Measurements from ENCODE around the gene ARHGAP23. TPM values are rescaled to one million over a fixed set of nuclear protein-coding genes. Genes with fewer than 3 reads are reported as not detected.

ARHGAP23 gene
- total RNA-seq, 1 experiment from 2014 or later: 83.5 TPM

DNA sequence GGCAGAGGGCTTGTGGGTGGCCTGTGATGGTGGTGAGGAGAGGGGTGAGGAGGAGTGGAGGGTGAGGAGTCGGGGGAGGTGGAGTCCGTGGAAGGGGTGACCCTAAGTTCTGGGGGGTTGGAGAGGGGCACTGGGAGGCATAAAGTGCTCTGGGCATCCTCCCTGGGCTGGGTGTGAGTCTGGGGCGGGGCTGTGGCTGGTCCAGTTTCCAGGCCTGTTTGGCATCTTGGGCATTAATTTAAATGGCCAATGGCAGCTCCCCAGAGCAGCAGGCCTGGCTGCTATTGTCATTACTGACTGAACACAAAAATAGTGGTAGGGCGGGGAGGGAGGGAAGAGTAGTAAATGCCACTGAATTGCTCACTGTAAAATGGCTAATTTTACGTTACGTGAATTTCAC is 7.7 kb upstream of the ARHGAP23 start:
- no peaks in the 10 kb centered on the region for H3K27me3 ChIP-seq (replicated peaks; ENCODE audit: control insufficient read depth, insufficient read depth, low read length)

DNA sequence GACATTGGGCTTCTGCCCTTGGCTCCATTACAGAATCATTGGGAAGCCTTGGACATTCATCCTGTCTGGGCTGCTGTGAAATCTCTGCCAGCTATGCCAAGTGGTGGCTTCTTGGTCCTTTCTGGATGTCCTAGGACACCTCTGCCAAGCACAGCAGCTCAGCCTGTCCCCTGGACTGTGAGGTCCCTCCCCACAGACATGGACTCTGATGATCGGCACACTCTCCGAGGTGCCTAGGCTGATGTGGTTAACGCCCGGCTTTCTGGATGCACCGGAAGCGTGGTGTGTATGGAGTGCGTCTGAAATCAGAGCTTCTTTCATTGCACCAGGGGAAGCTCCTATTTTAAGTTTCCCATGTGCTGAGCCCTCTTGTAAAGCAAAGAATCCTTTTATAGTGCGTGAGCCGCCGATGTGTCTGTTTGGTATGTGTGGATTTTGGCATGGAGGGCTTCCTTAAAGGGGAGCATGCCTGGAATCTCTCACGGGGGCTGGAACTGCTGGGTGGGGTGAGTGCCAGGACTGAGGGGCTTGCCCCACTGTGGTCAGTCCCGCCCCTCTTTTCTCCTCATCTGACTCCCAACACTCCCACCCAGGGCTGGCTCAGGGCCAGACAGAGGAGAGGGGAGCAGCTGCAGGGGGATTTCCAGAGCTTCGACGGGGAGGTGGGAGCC is 7.0 kb upstream of the ARHGAP23 start:
- H3K4me1 Mint-ChIP-seq (ENCODE audit: low read depth, unreplicated experiment): peaks cover 14% of the 10 kb centered on the region

More for the DNA sequence above, 7.7 kb upstream of the ARHGAP23 start:
- no TSS peak for BruUV-seq (replicated peaks)
- ChIA-PET CTCF (interaction anchor here (0.6 to 1.6 kb wide), 2 partner anchors 39 to 164 kb away, joined by 3 to 5 read pairs; no protein-coding TSS in a partner anchor), POLR2A (no interaction called here)
- H3K4me1 Mint-ChIP-seq (ENCODE audit: low read depth, unreplicated experiment): peaks cover 14% of the 10 kb centered on the region
- Histone ChIP-seq H3K4me3 (ENCODE audit: low read depth, low read length) (no peak overlapping the region), H3K9me3 (no peaks in the 10 kb centered on the region), H3K4me1 (peaks cover 16% of the 10 kb centered on the region), H3K36me3 (ENCODE audit: control insufficient read depth, insufficient read depth, low read length) (no peaks in the 10 kb centered on the region)
- no peak overlapping the region for H3K27ac Mint-ChIP-seq (ENCODE audit: unreplicated experiment)
- intact Hi-C loops (cut with micrococcal nuclease; ENCODE audit: unreplicated experiment): loop anchor here (10.0 kb wide), 1 partner anchor 244 kb away; no protein-coding TSS in a partner anchor
- TF ChIP-seq, protein P1, sequence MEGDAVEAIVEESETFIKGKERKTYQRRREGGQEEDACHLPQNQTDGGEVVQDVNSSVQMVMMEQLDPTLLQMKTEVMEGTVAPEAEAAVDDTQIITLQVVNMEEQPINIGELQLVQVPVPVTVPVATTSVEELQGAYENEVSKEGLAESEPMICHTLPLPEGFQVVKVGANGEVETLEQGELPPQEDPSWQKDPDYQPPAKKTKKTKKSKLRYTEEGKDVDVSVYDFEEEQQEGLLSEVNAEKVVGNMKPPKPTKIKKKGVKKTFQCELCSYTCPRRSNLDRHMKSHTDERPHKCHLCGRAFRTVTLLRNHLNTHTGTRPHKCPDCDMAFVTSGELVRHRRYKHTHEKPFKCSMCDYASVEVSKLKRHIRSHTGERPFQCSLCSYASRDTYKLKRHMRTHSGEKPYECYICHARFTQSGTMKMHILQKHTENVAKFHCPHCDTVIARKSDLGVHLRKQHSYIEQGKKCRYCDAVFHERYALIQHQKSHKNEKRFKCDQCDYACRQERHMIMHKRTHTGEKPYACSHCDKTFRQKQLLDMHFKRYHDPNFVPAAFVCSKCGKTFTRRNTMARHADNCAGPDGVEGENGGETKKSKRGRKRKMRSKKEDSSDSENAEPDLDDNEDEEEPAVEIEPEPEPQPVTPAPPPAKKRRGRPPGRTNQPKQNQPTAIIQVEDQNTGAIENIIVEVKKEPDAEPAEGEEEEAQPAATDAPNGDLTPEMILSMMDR (IDR thresholded peaks at IDR 0.05; ENCODE audit: insufficient read depth in 1 of 2, low read depth in 1 of 2, low read length in 1 of 2, severe bottlenecking in 1 of 2, unreplicated experiment in 1 of 2): no peak
- H3K27me3 Mint-ChIP-seq (ENCODE audit: insufficient read depth, unreplicated experiment): no peaks in the 10 kb centered on the region
- no peaks in the 10 kb centered on the region for H3K9me3 Mint-ChIP-seq (ENCODE audit: unreplicated experiment)
- H3K36me3 Mint-ChIP-seq (ENCODE audit: insufficient read depth, unreplicated experiment): peaks cover under 1% of the 10 kb centered on the region
- H3K4me3 Mint-ChIP-seq (ENCODE audit: unreplicated experiment): no peak overlapping the region
- no peak for DNase-seq

More for the DNA sequence above, 7.0 kb upstream of the ARHGAP23 start:
- H3K36me3 Mint-ChIP-seq (ENCODE audit: insufficient read depth, unreplicated experiment): no peaks in the 10 kb centered on the region
- no peak overlapping the region for H3K4me3 ChIP-seq (ENCODE audit: low read depth, low read length)
- no peak for DNase-seq
- POLR2A ChIA-PET: interaction anchor here (0.5 kb wide), 1 partner anchor 97 kb away, joined by 3 read pairs; no protein-coding TSS in a partner anchor
- no peaks in the 10 kb centered on the region for H3K36me3 ChIP-seq (ENCODE audit: control insufficient read depth, insufficient read depth, low read length)
- H3K27me3 Mint-ChIP-seq (ENCODE audit: insufficient read depth, unreplicated experiment): no peaks in the 10 kb centered on the region
- H3K4me3 Mint-ChIP-seq (ENCODE audit: unreplicated experiment): no peak overlapping the region
- H3K27ac Mint-ChIP-seq (ENCODE audit: unreplicated experiment): no peak overlapping the region
- BruUV-seq (replicated peaks): no TSS peak
- TF ChIP-seq, protein P1 (IDR thresholded peaks at IDR 0.05; ENCODE audit: insufficient read depth in 1 of 2, low read depth in 1 of 2, low read length in 1 of 2, severe bottlenecking in 1 of 2, unreplicated experiment in 1 of 2): no peak
- H3K9me3 ChIP-seq: no peaks in the 10 kb centered on the region
- peaks cover 8% of the 10 kb centered on the region; the same call in 1 of the 2 replicates for H3K4me1 ChIP-seq
- intact Hi-C loops (cut with micrococcal nuclease; ENCODE audit: unreplicated experiment): loop anchor here (10.0 kb wide), 1 partner anchor 243 kb away; no protein-coding TSS in a partner anchor
- H3K27me3 ChIP-seq (replicated peaks; ENCODE audit: control insufficient read depth, insufficient read depth, low read length): no peaks in the 10 kb centered on the region
- CTCF ChIA-PET: interaction anchor here (1.2 kb wide), 1 partner anchor 137 kb away, joined by 3 read pairs; no protein-coding TSS in a partner anchor
- H3K9me3 Mint-ChIP-seq (ENCODE audit: unreplicated experiment): no peaks in the 10 kb centered on the region
